Measurements from ENCODE around the gene SLC1A2. TPM values are rescaled to one million over a fixed set of nuclear protein-coding genes. Genes with fewer than 3 reads are reported as not detected.

The SLC1A2 gene
- total RNA-seq, 2 experiments from 2014 or later: not detected

DNA sequence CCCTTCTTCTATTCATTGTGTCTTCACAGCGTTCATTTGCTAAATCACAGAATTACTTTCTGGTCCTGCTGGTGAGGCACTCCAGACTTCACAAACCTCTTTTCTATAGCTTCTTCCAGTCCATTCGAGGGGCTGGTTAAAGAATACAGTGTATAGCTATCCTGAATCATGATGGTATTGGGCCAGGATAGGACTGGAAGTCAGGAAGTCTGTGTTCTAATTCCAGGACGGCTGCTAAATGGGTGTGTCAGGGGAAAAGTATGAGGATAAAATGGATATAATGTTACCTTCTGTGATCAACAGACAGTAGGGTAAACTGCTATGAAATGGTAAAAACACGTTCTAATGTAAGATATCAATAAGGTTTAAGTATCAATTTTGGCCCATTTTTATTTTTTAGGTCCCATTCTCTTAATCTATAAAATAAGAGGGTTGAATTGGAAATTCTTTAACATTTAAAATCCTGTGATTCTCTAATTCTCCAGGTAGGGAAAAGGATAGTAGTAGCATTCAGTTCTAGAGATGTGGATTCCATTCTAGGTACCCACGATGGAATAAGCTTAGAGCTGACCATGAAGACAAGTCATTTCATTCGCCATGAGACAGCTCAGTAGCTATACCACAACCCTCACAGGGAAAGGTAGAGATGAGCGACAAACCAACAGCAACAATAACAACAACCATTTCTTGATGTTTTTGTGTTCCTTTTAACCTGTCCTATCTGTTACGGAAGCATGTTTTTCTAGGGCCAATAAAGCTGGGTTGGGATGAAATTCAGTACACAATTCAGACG, 96.1 kb downstream of the SLC1A2 start:
- ChIA-PET CTCF (interaction anchor here (1.4 kb wide), 1 partner anchor 12 kb away, joined by 3 read pairs; no protein-coding TSS in a partner anchor), POLR2A (interaction anchor here (0.6 kb wide), 1 partner anchor 668 kb away, joined by 3 read pairs; no protein-coding TSS in a partner anchor)

DNA sequence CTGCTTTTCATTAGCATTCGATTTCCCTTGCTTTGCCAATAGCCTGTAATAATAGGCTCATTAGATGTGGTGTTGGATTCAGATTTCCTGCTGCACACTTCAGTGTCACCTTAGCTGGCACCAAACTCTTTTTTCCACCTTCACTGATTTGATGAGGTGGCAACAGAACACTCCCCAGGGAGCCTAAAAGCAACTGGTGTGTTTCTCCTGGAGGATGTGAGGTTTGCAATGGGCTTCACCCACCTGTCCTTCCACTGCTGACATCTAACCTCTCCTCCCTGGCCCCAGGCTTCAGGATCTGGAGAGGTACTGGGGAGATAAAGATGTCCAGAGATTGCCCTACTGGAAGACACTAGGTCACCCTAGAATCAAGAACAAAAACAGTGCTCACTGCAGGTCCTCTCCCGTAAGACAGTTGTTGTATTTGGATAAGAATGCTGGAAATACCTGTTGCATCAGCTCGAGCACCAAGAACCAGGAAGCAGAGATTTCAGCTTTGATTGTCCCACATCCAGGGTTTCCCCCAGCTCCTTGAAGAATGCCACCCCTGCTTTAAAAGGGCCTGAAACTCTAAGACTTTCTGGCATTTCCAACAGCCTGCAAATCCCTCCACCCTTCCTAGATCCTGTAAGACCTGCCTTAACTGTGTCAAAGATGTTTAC, 96.9 kb downstream of the SLC1A2 start:
- H3K4me1 Mint-ChIP-seq: peaks cover 8% of the 10 kb centered on the region
- DNase-seq: no peak
- CTCF ChIA-PET: interaction anchor here (1.4 kb wide), 1 partner anchor 11 kb away, joined by 3 read pairs; no protein-coding TSS in a partner anchor
- no peak overlapping the region for H3K27ac Mint-ChIP-seq
- POLR2A ChIA-PET: interaction anchor here (0.6 kb wide), 1 partner anchor 669 kb away, joined by 3 read pairs; no protein-coding TSS in a partner anchor
- H3K4me3 Mint-ChIP-seq: no peak overlapping the region
- H3K9me3 Mint-ChIP-seq: peaks cover 11% of the 10 kb centered on the region
- H3K27me3 Mint-ChIP-seq: peaks cover 2% of the 10 kb centered on the region
- peaks cover 5% of the 10 kb centered on the region for H3K36me3 Mint-ChIP-seq (ENCODE audit: low read depth)

More for the DNA sequence above, 96.1 kb downstream of the SLC1A2 start:
- H3K4me3 Mint-ChIP-seq: no peak overlapping the region
- peaks cover 2% of the 10 kb centered on the region for H3K27me3 Mint-ChIP-seq
- H3K27ac Mint-ChIP-seq: no peak overlapping the region
- peaks cover 13% of the 10 kb centered on the region for H3K9me3 Mint-ChIP-seq
- peaks cover 5% of the 10 kb centered on the region for H3K36me3 Mint-ChIP-seq (ENCODE audit: low read depth)
- H3K4me1 Mint-ChIP-seq: peaks cover 8% of the 10 kb centered on the region
- DNase-seq: no peak

GRCh38 chr11:35321532-35322317, 97.6 kb downstream of the SLC1A2 start:
- CTCF ChIA-PET: no interaction called here
- peaks cover 2% of the 10 kb centered on the region for H3K27me3 Mint-ChIP-seq
- no peak overlapping the region for H3K27ac Mint-ChIP-seq
- H3K4me3 Mint-ChIP-seq: no peak overlapping the region
- no peak for DNase-seq
- H3K4me1 Mint-ChIP-seq: peaks cover 8% of the 10 kb centered on the region
- H3K36me3 Mint-ChIP-seq (ENCODE audit: low read depth): peaks cover 5% of the 10 kb centered on the region
- H3K9me3 Mint-ChIP-seq: peaks cover 11% of the 10 kb centered on the region
- POLR2A ChIA-PET: no interaction called here

DNA sequence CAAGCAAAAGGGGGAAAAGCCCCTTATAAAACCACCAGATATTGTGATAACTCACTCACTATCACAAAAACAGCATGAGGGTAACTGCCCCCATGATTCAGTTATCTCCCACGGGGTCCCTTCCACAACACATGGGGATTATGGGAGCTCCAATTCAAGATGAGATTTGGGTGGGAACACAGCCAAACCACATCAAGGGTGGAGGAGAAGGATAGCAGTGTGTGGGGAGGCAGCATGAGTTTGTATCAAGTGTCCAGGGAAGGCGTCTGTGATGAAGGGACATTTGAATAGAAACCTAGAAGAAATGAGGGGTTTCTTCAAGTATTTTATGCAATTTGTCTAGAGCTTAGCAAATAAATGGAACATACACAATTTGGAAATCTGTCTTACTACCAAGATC, 98.2 kb downstream of the SLC1A2 start:
- no peak overlapping the region for H3K27ac Mint-ChIP-seq
- peaks cover 11% of the 10 kb centered on the region for H3K9me3 Mint-ChIP-seq
- CTCF ChIA-PET: no interaction called here
- H3K27me3 Mint-ChIP-seq: peaks cover 2% of the 10 kb centered on the region
- H3K4me1 Mint-ChIP-seq: peaks cover 11% of the 10 kb centered on the region
- no peak overlapping the region for H3K4me3 Mint-ChIP-seq
- POLR2A ChIA-PET: no interaction called here
- H3K36me3 Mint-ChIP-seq (ENCODE audit: low read depth): peaks cover 5% of the 10 kb centered on the region
- DNase-seq: no peak

DNA sequence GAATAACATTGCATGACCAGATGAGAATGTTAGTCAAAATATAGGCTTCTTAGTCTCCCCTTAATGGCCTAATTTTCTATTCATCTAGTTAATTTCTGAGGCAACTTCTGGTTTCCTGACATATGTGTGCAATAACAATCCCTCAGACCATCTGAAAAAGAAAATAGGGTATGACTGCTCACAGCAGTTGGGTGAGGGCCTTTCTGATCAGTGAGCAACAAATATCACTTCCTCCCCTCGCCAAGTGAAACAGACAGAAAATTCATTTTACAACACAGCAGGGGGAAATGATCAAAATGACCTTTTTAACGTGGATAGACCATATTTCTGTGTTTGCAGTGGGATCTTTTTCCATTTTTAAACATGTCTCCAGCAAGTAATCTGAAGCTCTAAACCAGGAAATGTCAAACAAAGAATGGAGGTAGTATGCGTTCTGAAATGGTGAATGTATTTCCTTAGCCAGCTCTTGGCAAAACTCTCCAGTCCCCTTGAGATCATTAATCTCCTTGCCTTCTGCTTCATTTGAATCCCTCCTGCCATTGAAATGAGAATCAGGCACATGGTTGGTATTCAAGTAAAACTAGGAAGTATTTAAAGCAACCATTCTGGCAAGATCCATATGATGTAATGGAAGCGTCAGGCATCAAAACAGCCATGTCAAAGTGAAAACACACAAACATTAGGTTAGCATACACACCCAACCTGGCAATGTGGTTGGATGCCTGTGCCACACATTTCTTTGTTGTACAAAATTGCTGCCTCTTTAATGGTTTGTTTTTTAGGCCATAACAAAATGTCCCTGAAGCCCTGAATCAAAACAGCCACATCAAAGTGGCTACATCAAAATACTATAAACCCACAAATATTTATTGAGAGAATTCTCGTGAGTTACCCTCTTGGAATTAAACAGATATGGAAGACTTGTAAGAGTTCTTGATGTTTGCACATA, 100.1 kb downstream of the SLC1A2 start:
- peaks cover 2% of the 10 kb centered on the region for H3K27me3 Mint-ChIP-seq
- CTCF ChIA-PET: interaction anchor here (0.8 to 1.8 kb wide), 2 partner anchors 15 to 29 kb away, joined by 4 read pairs; no protein-coding TSS in a partner anchor
- POLR2A ChIA-PET: no interaction called here
- H3K27ac Mint-ChIP-seq: no peak overlapping the region
- H3K4me3 Mint-ChIP-seq: no peak overlapping the region
- H3K9me3 Mint-ChIP-seq: peaks cover 7% of the 10 kb centered on the region
- H3K36me3 Mint-ChIP-seq (ENCODE audit: low read depth): peaks cover 2% of the 10 kb centered on the region
- peaks cover 11% of the 10 kb centered on the region for H3K4me1 Mint-ChIP-seq
- DNase-seq: no peak

DNA sequence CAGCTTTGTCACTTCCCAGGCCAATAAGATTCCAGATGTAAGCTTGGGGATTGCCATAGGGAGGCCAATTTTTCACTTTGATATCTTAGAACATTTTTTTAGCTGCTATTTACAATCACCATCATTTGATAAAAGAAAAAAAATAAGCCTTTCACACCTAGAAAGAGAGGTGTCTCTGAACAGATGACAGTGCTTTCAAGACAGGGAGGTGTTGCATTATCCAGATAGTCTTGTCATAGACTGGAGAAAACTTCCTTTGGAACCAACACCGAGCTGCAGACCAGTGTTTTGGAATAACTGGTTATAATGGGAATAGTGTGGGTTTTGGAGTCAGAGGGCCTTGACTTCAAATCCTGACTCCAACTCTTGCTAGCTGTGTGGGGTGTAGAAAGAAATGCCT, 101.0 kb downstream of the SLC1A2 start:
- CTCF ChIA-PET: interaction anchor here (0.8 to 5.3 kb wide), 3 partner anchors 13 to 28 kb away, joined by 3 to 26 read pairs (median 4); no protein-coding TSS in a partner anchor
- POLR2A ChIA-PET: no interaction called here
- Mint-ChIP-seq H3K27ac (no peak overlapping the region), H3K4me3 (no peak overlapping the region), H3K27me3 (peaks cover 2% of the 10 kb centered on the region), H3K9me3 (peaks cover 7% of the 10 kb centered on the region), H3K4me1 (peaks cover 11% of the 10 kb centered on the region), H3K36me3 (ENCODE audit: low read depth) (peaks cover 2% of the 10 kb centered on the region)
- DNase-seq: no peak

DNA sequence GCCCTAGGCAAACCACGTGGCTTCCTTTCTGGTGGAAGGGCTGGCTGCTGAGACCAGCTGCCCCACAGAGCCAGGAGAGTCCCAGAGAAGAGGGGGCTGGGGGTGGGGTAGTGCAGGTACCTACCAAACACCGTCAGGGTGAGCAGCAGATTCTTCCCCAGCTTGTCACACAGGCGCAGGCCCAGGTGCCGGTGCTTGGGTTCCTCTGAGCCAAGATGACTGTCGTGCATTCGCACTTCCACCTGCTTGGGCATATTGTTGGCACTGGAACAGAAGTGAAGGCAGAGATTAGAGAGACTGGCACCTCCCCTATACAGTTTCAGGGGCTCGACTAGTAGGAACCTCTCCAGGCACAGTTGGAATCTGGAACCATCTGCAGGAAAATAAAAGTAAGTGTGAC, 102.1 kb downstream of the SLC1A2 start:
- POLR2A ChIA-PET: no interaction called here
- Mint-ChIP-seq H3K9me3 (peaks cover 7% of the 10 kb centered on the region), H3K4me3 (no peak overlapping the region), H3K36me3 (ENCODE audit: low read depth) (peaks cover 2% of the 10 kb centered on the region), H3K4me1 (peaks cover 13% of the 10 kb centered on the region), H3K27me3 (no peaks in the 10 kb centered on the region), H3K27ac (no peak overlapping the region)
- DNase-seq: no peak
- CTCF ChIA-PET: interaction anchor here (1.0 to 5.3 kb wide), 3 partner anchors 12 to 14 kb away, joined by 3 to 26 read pairs (median 3); no protein-coding TSS in a partner anchor

DNA sequence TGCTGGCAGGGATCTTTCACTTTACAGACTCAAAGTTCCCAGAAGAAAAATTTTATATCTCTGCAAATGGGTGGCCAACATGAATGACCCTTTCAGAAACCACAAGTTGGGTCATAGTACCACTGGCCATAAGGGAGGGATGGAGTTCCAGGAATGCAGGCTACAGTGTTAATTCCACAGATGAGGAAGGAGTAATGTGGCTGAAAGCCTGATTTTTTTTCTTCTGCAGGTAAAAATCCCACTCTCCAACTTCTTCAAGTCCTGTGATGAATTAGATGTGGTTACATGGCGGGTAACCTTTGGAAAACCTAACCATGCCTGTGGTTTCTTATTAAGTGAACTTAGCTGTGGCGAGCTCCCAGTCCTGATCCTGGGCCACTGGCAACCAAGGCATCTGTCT, 103.2 kb downstream of the SLC1A2 start:
- no peak overlapping the region for H3K4me3 Mint-ChIP-seq
- ChIA-PET POLR2A (no interaction called here), CTCF (interaction anchor here (1.0 to 5.3 kb wide), 5 partner anchors 9 to 15 kb away, joined by 3 to 26 read pairs (median 3); no protein-coding TSS in a partner anchor)
- peaks cover 2% of the 10 kb centered on the region for H3K36me3 Mint-ChIP-seq (ENCODE audit: low read depth)
- peaks cover 7% of the 10 kb centered on the region for H3K9me3 Mint-ChIP-seq
- DNase-seq: no peak
- no peaks in the 10 kb centered on the region for H3K27me3 Mint-ChIP-seq
- no peak overlapping the region for H3K27ac Mint-ChIP-seq
- H3K4me1 Mint-ChIP-seq: peaks cover 13% of the 10 kb centered on the region

DNA sequence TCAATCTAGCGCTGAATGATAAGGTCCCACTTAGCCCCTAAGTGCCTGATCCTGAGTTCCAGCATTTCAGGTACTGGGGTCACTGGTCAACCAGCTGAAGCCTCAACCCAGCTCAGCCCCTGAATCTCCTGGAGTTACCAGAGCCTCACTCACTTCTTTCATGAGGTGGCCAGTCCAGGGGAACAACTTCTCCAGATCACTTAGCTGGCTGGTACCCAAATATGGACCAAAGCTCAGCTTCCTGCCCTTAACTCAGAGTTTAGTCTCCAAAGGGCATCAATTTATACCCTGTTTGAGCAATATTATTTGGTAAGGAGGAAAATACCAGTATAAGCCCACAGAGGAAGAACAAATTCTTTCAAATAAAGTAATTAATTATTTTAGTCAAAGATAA, 105.6 kb downstream of the SLC1A2 start:
- no peak for DNase-seq
- Mint-ChIP-seq H3K27ac (no peak overlapping the region), H3K4me3 (no peak overlapping the region), H3K27me3 (no peaks in the 10 kb centered on the region), H3K9me3 (no peaks in the 10 kb centered on the region), H3K4me1 (peaks cover 5% of the 10 kb centered on the region), H3K36me3 (ENCODE audit: low read depth) (peaks cover 2% of the 10 kb centered on the region)
- ChIA-PET CTCF (interaction anchor here (1.4 to 5.3 kb wide), 2 partner anchors 8 to 16 kb away, joined by 5 to 26 read pairs; no protein-coding TSS in a partner anchor), POLR2A (no interaction called here)

- DNase-seq: no peak
- ChIA-PET CTCF (interaction anchor here (1.4 to 5.3 kb wide), 2 partner anchors 8 to 16 kb away, joined by 5 to 26 read pairs; no protein-coding TSS in a partner anchor), POLR2A (no interaction called here)
- Mint-ChIP-seq H3K27me3 (no peaks in the 10 kb centered on the region), H3K36me3 (ENCODE audit: low read depth) (peaks cover 2% of the 10 kb centered on the region), H3K9me3 (no peaks in the 10 kb centered on the region), H3K4me3 (no peak overlapping the region), H3K27ac (no peak overlapping the region), H3K4me1 (peaks cover 5% of the 10 kb centered on the region)
Measured at GRCh38 chr11:35313066-35313759, 106.1 kb downstream of the SLC1A2 start.

- ChIA-PET CTCF (interaction anchor here (0.8 to 1.5 kb wide), 5 partner anchors 12 to 57 kb away, joined by 3 read pairs; no protein-coding TSS in a partner anchor), POLR2A (no interaction called here)
- Mint-ChIP-seq H3K36me3 (ENCODE audit: low read depth) (no peaks in the 10 kb centered on the region), H3K9me3 (no peaks in the 10 kb centered on the region), H3K27me3 (peaks cover 3% of the 10 kb centered on the region), H3K27ac (no peak overlapping the region), H3K4me3 (no peak overlapping the region), H3K4me1 (peaks cover 2% of the 10 kb centered on the region)
- DNase-seq: no peak
Measured at GRCh38 chr11:35311331-35311730, 108.0 kb downstream of the SLC1A2 start.
